ENCODE results near the gene IGF1.

The IGF1 gene

DNA sequence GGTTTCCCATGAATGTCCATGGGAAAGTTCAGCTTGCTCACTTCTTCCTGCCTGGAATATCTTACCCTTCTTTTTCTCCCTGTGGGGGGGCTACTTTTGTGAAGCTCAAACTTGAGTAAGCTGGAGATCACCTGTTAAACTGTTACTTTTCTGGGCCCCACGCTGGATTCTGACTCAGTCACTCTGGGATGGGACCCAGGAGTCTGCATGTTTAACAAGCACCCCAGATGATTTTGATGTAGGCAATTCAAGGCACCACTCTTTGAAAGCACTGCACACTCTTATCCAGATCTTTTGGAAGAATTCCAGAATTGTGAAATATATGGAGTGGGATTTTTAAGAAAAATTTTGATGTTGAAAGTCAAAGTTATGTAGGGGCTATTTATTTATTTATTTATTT lies 46.3 kb upstream of the IGF1 start:
- Histone ChIP-seq H3K79me2 (ENCODE audit: low read length) (no peaks in the 10 kb centered on the region), H3K9me3 (replicated peaks; ENCODE audit: insufficient read depth, low read length) (no peaks in the 10 kb centered on the region), H3K4me2 (ENCODE audit: low read depth, low read length) (no peak overlapping the region), H3K4me3 (ENCODE audit: low read length) (no peak overlapping the region), H3K27ac (ENCODE audit: low read length) (no peak overlapping the region), H3K9ac (ENCODE audit: low read length) (no peak overlapping the region), H2AFZ (ENCODE audit: low read length) (no peak overlapping the region), H3F3A (ENCODE audit: insufficient read depth, low read length) (no peaks in the 10 kb centered on the region), H3K36me3 (replicated peaks; ENCODE audit: insufficient read depth, low read length) (no peaks in the 10 kb centered on the region), H3K4me1 (ENCODE audit: low read length) (no peaks in the 10 kb centered on the region), H3K27me3 (replicated peaks; ENCODE audit: insufficient read depth, low read length) (no peaks in the 10 kb centered on the region), H4K20me1 (ENCODE audit: insufficient read depth, low read length) (no peaks in the 10 kb centered on the region), H3K9me2 (replicated peaks; ENCODE audit: insufficient read depth, low read length) (no peaks in the 10 kb centered on the region)
- no peak for DNase-seq
- TF ChIP-seq EZH2 (optimal IDR thresholded peaks at IDR 0.05; ENCODE audit: low read depth, low read length) (no peak), EZH2phosphoT487 (IDR thresholded peaks at IDR 0.05; ENCODE audit: low read length) (no peak)
- TF ChIP-seq, protein P1, sequence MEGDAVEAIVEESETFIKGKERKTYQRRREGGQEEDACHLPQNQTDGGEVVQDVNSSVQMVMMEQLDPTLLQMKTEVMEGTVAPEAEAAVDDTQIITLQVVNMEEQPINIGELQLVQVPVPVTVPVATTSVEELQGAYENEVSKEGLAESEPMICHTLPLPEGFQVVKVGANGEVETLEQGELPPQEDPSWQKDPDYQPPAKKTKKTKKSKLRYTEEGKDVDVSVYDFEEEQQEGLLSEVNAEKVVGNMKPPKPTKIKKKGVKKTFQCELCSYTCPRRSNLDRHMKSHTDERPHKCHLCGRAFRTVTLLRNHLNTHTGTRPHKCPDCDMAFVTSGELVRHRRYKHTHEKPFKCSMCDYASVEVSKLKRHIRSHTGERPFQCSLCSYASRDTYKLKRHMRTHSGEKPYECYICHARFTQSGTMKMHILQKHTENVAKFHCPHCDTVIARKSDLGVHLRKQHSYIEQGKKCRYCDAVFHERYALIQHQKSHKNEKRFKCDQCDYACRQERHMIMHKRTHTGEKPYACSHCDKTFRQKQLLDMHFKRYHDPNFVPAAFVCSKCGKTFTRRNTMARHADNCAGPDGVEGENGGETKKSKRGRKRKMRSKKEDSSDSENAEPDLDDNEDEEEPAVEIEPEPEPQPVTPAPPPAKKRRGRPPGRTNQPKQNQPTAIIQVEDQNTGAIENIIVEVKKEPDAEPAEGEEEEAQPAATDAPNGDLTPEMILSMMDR (IDR thresholded peaks at IDR 0.05; ENCODE audit: low read length) = no peak

DNA sequence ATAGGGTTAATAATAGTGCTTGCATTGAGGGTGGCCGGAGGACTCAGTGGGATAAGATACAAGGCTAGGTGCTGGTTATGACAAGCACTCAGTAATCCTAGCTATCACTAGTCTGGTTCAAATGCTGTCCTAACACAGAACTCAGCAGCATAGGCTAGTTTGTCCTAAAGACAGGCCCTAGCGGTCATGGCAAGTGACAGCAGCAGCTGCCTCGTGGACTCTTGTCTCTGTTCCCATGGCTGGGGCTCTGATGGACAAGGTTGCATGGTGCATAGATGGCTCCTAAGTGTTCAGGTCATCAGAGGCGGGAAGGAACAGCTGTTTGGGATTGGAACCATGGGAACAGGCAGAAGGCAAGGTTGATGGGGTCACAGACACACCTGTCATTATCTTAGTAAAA lies 42.4 kb upstream of the IGF1 start:
- Histone ChIP-seq H3K4me1 (ENCODE audit: low read length) (no peaks in the 10 kb centered on the region), H3K9me3 (replicated peaks; ENCODE audit: insufficient read depth, low read length) (no peaks in the 10 kb centered on the region), H3K36me3 (replicated peaks; ENCODE audit: insufficient read depth, low read length) (no peaks in the 10 kb centered on the region), H3K79me2 (ENCODE audit: low read length) (no peaks in the 10 kb centered on the region), H3K4me2 (ENCODE audit: low read depth, low read length) (no peak overlapping the region), H3K9me2 (replicated peaks; ENCODE audit: insufficient read depth, low read length) (no peaks in the 10 kb centered on the region), H3F3A (ENCODE audit: insufficient read depth, low read length) (no peaks in the 10 kb centered on the region), H3K4me3 (ENCODE audit: low read length) (no peak overlapping the region), H3K27ac (ENCODE audit: low read length) (no peak overlapping the region), H3K9ac (ENCODE audit: low read length) (no peak overlapping the region), H3K27me3 (replicated peaks; ENCODE audit: insufficient read depth, low read length) (no peaks in the 10 kb centered on the region), H2AFZ (ENCODE audit: low read length) (no peak overlapping the region), H4K20me1 (ENCODE audit: insufficient read depth, low read length) (no peaks in the 10 kb centered on the region)
- TF ChIP-seq EZH2 (optimal IDR thresholded peaks at IDR 0.05; ENCODE audit: low read depth, low read length) (no peak), EZH2phosphoT487 (IDR thresholded peaks at IDR 0.05; ENCODE audit: low read length) (no peak)
- TF ChIP-seq, protein P1 (IDR thresholded peaks at IDR 0.05; ENCODE audit: low read length) = no peak
- no peak for DNase-seq

DNA sequence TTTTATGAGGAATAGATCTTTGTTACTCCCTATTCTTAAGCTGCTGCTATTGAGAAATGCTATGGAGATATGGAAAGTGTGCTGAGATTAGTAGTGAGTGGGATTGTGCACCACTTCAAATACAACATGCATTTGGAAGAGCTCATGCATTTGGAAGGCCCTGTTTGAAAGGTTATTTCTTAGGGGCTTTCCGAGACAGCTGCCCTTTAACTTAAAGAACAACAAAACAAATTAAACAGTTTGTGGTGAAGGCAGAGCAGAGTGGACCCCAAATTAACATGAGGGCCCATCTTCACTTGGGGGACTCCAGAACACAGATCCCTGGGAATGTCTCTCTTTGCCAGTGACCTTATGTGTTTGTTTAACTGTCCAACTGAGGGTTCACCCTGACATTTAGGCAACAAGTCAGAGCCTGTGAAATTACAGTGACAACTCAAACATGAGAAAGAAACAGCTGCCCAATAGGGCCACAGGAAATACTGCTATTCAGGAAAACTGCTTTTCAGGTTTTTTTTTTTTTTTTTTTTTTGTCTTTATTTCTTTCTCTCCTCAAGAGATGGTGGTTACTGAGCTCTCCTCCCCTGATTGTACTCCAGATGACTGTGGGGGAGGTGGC lies 41.4 kb upstream of the IGF1 start:
- no peak overlapping the region for H3K4me2 ChIP-seq (ENCODE audit: low read depth, low read length)
- H3K4me1 ChIP-seq (ENCODE audit: low read length) = no peaks in the 10 kb centered on the region
- no peaks in the 10 kb centered on the region for H3K36me3 ChIP-seq (replicated peaks; ENCODE audit: insufficient read depth, low read length)
- H3K9me2 ChIP-seq (replicated peaks; ENCODE audit: insufficient read depth, low read length) = no peaks in the 10 kb centered on the region
- no peaks in the 10 kb centered on the region for H3F3A ChIP-seq (ENCODE audit: insufficient read depth, low read length)
- no peak overlapping the region for H3K9ac ChIP-seq (ENCODE audit: low read length)
- H3K9me3 ChIP-seq (replicated peaks; ENCODE audit: insufficient read depth, low read length) = no peaks in the 10 kb centered on the region
- no peaks in the 10 kb centered on the region for H3K27me3 ChIP-seq (replicated peaks; ENCODE audit: insufficient read depth, low read length)
- no peak overlapping the region for H3K4me3 ChIP-seq (ENCODE audit: low read length)
- no peak for DNase-seq
- no peaks in the 10 kb centered on the region for H4K20me1 ChIP-seq (ENCODE audit: insufficient read depth, low read length)
- TF ChIP-seq, protein P1 (IDR thresholded peaks at IDR 0.05; ENCODE audit: low read length) = no peak
- no peak for TF ChIP-seq EZH2 (optimal IDR thresholded peaks at IDR 0.05; ENCODE audit: low read depth, low read length)
- no peak for TF ChIP-seq EZH2phosphoT487 (IDR thresholded peaks at IDR 0.05; ENCODE audit: low read length)
- H2AFZ ChIP-seq (ENCODE audit: low read length) = no peak overlapping the region
- H3K27ac ChIP-seq (ENCODE audit: low read length) = no peak overlapping the region
- H3K79me2 ChIP-seq (ENCODE audit: low read length) = no peaks in the 10 kb centered on the region

All from MM.1S (cell line).